ENCODE data around the gene WNT3A.

The WNT3A gene

DNA sequence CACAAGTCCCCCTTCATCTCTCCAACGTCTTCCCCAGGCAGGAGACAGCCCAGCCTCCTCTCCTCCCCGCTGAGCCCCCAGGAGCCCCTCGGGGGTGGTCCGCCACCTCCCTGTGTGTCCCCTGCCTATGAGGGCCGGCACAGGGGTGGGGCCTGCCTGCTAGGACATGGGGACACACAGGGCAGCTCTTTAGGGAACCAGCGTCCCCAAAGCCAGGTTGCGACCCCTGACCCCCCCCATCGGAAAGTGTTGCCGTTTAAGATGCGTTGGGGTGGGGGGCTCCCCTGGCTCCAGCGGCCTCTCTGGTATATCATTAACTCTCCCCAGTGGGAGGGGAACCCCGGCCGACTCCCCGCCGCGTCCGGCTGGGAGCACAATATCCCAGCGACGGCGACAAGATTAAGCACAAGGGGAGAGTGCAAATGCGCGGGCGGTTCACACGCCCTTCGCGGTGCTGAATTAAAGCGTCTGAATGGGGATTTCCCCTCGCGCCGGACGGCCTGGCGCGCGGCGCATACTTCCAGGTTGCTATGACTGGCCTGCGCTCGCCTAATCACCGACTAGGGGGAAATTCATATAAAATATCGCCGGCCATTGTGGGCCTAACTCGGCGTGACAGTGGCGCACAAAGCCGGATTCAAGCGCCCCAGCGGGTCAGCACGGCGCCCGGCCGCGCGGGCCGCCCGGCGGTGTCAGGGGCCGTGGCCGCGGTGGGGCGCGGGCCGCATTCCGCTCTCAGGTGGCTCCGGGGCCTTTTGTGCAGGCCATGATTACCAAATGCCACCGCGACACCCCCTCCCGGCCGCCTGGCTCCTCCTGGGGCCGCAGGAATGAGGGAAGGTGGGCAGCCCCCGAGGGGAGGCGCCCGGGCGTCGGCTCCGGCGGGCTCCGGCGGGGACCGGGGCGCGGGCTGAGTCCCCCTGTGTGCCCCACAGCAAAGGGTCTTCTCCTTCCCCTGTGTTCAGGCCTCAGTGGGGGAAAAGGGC, 30.9 kb downstream of the WNT3A start:
- peak overlapping the region; percentile 43 for H3K9ac ChIP-seq (ENCODE audit: low read length)
- no peak overlapping the region for H3K27ac ChIP-seq (ENCODE audit: low read depth, low read length)
- H3K4me3 ChIP-seq (ENCODE audit: low read depth, low read length), result peak overlapping the region; percentile 58
- H3K27me3 ChIP-seq (ENCODE audit: control insufficient read depth, insufficient read depth, low read length), result peaks cover 75% of the 10 kb centered on the region
- no peaks in the 10 kb centered on the region for H3K9me3 ChIP-seq (ENCODE audit: control insufficient read depth, insufficient read depth, low read depth, low read length)
- no peaks in the 10 kb centered on the region for H3K36me3 ChIP-seq (ENCODE audit: control insufficient read depth, insufficient read depth, low read length)
- peaks cover 22% of the 10 kb centered on the region for H3K4me1 ChIP-seq (ENCODE audit: control insufficient read depth, insufficient read depth, low read length)

- Histone ChIP-seq H3K27ac (ENCODE audit: low read depth, low read length) (no peak overlapping the region), H3K4me3 (ENCODE audit: low read depth, low read length) (peak overlapping the region; percentile 58), H3K36me3 (ENCODE audit: control insufficient read depth, insufficient read depth, low read length) (no peaks in the 10 kb centered on the region), H3K4me1 (ENCODE audit: control insufficient read depth, insufficient read depth, low read length) (peaks cover 22% of the 10 kb centered on the region), H3K9ac (ENCODE audit: low read length) (peak overlapping the region; percentile 43), H3K9me3 (ENCODE audit: control insufficient read depth, insufficient read depth, low read depth, low read length) (no peaks in the 10 kb centered on the region), H3K27me3 (ENCODE audit: control insufficient read depth, insufficient read depth, low read length) (peaks cover 83% of the 10 kb centered on the region)
These were observed 31.7 kb downstream of the WNT3A start for GRCh38 chr1:228038387-228039005.

GRCh38 chr1:228039006-228039903, 32.5 kb downstream of the WNT3A start:
- H3K27me3 ChIP-seq (ENCODE audit: control insufficient read depth, insufficient read depth, low read length), result peaks cover 85% of the 10 kb centered on the region
- no peaks in the 10 kb centered on the region for H3K36me3 ChIP-seq (ENCODE audit: control insufficient read depth, insufficient read depth, low read length)
- H3K4me1 ChIP-seq (ENCODE audit: control insufficient read depth, insufficient read depth, low read length), result peaks cover 22% of the 10 kb centered on the region
- no peaks in the 10 kb centered on the region for H3K9me3 ChIP-seq (ENCODE audit: control insufficient read depth, insufficient read depth, low read depth, low read length)
- H3K4me3 ChIP-seq (ENCODE audit: low read depth, low read length), result no peak overlapping the region
- no peak overlapping the region for H3K9ac ChIP-seq (ENCODE audit: low read length)
- no peak overlapping the region for H3K27ac ChIP-seq (ENCODE audit: low read depth, low read length)

- Histone ChIP-seq H3K9ac (ENCODE audit: low read length) (no peak overlapping the region), H3K4me1 (ENCODE audit: control insufficient read depth, insufficient read depth, low read length) (peaks cover 22% of the 10 kb centered on the region), H3K9me3 (ENCODE audit: control insufficient read depth, insufficient read depth, low read depth, low read length) (no peaks in the 10 kb centered on the region), H3K27ac (ENCODE audit: low read depth, low read length) (no peak overlapping the region), H3K36me3 (ENCODE audit: control insufficient read depth, insufficient read depth, low read length) (no peaks in the 10 kb centered on the region), H3K27me3 (ENCODE audit: control insufficient read depth, insufficient read depth, low read length) (peaks cover 89% of the 10 kb centered on the region), H3K4me3 (ENCODE audit: low read depth, low read length) (no peak overlapping the region)
These were observed 33.2 kb downstream of the WNT3A start for GRCh38 chr1:228039986-228040385.

DNA sequence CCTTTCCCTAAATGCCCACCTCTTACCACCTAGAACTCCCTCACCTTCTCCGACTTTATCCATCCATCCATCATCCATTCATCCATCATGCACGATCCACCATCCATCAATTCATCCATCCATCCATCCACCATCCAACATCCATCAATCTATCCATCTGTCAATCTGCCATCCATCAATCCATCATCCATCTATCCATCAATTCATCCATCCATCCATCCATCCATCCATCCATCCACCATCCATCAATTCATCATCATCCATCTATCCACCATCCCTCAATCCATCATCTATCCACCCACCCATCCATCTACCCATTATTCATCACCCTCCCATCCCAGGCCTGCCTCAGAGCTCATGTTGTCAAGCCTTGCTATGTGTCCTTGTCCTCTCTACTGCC, 34.5 kb downstream of the WNT3A start:
- H3K27ac ChIP-seq (ENCODE audit: low read depth, low read length), result no peak overlapping the region
- peaks cover 26% of the 10 kb centered on the region for H3K4me1 ChIP-seq (ENCODE audit: control insufficient read depth, insufficient read depth, low read length)
- H3K27me3 ChIP-seq (ENCODE audit: control insufficient read depth, insufficient read depth, low read length), result peaks cover 77% of the 10 kb centered on the region

GRCh38 chr1:228042508-228042907, 35.7 kb downstream of the WNT3A start:
- Histone ChIP-seq H3K27me3 (ENCODE audit: control insufficient read depth, insufficient read depth, low read length) (peaks cover 65% of the 10 kb centered on the region), H3K27ac (ENCODE audit: low read depth, low read length) (no peak overlapping the region), H3K36me3 (ENCODE audit: control insufficient read depth, insufficient read depth, low read length) (no peaks in the 10 kb centered on the region), H3K4me1 (ENCODE audit: control insufficient read depth, insufficient read depth, low read length) (peaks cover 18% of the 10 kb centered on the region), H3K9me3 (ENCODE audit: control insufficient read depth, insufficient read depth, low read depth, low read length) (no peaks in the 10 kb centered on the region), H3K4me3 (ENCODE audit: low read depth, low read length) (no peak overlapping the region), H3K9ac (ENCODE audit: low read length) (no peak overlapping the region)

More for the DNA sequence above, 34.5 kb downstream of the WNT3A start:
- Histone ChIP-seq H3K9me3 (ENCODE audit: control insufficient read depth, insufficient read depth, low read depth, low read length) (no peaks in the 10 kb centered on the region), H3K36me3 (ENCODE audit: control insufficient read depth, insufficient read depth, low read length) (no peaks in the 10 kb centered on the region), H3K4me3 (ENCODE audit: low read depth, low read length) (no peak overlapping the region), H3K9ac (ENCODE audit: low read length) (no peak overlapping the region)

GRCh38 chr1:228043281-228043848, 36.6 kb downstream of the WNT3A start:
- no peak overlapping the region for H3K4me3 ChIP-seq (ENCODE audit: low read depth, low read length)
- H3K4me1 ChIP-seq (ENCODE audit: control insufficient read depth, insufficient read depth, low read length), result peaks cover 15% of the 10 kb centered on the region
- peaks cover 57% of the 10 kb centered on the region for H3K27me3 ChIP-seq (ENCODE audit: control insufficient read depth, insufficient read depth, low read length)
- H3K36me3 ChIP-seq (ENCODE audit: control insufficient read depth, insufficient read depth, low read length), result no peaks in the 10 kb centered on the region
- no peaks in the 10 kb centered on the region for H3K9me3 ChIP-seq (ENCODE audit: control insufficient read depth, insufficient read depth, low read depth, low read length)
- H3K27ac ChIP-seq (ENCODE audit: low read depth, low read length), result no peak overlapping the region
- H3K9ac ChIP-seq (ENCODE audit: low read length), result no peak overlapping the region

DNA sequence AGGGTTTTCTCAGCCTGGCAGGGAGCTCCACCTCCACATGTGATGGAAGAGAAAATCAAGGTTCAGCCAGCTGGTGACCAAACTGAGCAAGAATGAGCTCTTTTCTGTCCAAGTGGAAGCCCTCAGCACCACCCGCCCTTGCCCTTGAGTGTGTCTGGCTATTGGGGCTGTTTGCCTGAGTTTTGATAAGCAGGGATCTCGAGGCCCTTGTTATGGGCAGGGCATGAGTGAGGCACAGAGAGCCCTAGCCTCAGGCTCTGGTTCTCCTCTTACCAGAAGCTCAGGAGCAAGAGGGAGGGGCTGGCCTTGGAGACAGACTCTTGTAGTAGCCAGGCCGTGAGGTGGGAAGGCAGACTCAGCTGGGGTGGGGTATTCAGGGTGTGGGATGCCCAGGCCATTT, 38.2 kb downstream of the WNT3A start:
- Histone ChIP-seq H3K4me3 (ENCODE audit: low read depth, low read length) (no peak overlapping the region), H3K9ac (ENCODE audit: low read length) (no peak overlapping the region), H3K36me3 (ENCODE audit: control insufficient read depth, insufficient read depth, low read length) (no peaks in the 10 kb centered on the region), H3K27ac (ENCODE audit: low read depth, low read length) (no peak overlapping the region), H3K4me1 (ENCODE audit: control insufficient read depth, insufficient read depth, low read length) (peaks cover 12% of the 10 kb centered on the region; the same call in 1 of the 2 replicates), H3K27me3 (ENCODE audit: control insufficient read depth, insufficient read depth, low read length) (peaks cover 51% of the 10 kb centered on the region), H3K9me3 (ENCODE audit: control insufficient read depth, insufficient read depth, low read depth, low read length) (no peaks in the 10 kb centered on the region)

DNA sequence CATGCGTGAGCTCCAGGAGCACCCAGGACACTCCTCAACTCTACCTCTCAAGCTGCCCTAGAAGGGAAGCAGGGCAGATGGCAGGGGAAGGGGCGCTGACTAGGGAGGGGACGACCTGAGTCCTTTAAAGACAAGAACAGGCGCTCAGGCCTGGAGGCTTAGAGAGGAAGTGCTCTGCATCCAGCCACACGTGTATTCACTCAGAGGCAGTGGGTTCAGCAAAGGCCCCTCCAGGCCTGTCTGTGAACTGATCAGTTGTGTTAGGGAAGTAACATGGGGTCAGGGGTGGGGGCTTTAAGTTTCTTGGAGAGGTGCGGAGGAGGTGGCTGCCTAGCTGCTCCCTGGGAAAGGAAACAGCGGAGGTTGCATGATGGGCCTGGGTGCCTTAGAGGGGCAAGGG, 38.6 kb downstream of the WNT3A start:
- no peak overlapping the region for H3K27ac ChIP-seq (ENCODE audit: low read depth, low read length)
- H3K9me3 ChIP-seq (ENCODE audit: control insufficient read depth, insufficient read depth, low read depth, low read length), result no peaks in the 10 kb centered on the region
- no peak overlapping the region for H3K4me3 ChIP-seq (ENCODE audit: low read depth, low read length)
- no peak overlapping the region for H3K9ac ChIP-seq (ENCODE audit: low read length)
- peaks cover 12% of the 10 kb centered on the region; the same call in 1 of the 2 replicates for H3K4me1 ChIP-seq (ENCODE audit: control insufficient read depth, insufficient read depth, low read length)
- H3K27me3 ChIP-seq (ENCODE audit: control insufficient read depth, insufficient read depth, low read length), result peaks cover 50% of the 10 kb centered on the region
- no peaks in the 10 kb centered on the region for H3K36me3 ChIP-seq (ENCODE audit: control insufficient read depth, insufficient read depth, low read length)

- Histone ChIP-seq H3K27ac (ENCODE audit: low read depth, low read length) (no peak overlapping the region), H3K9ac (ENCODE audit: low read length) (no peak overlapping the region), H3K27me3 (ENCODE audit: control insufficient read depth, insufficient read depth, low read length) (peaks cover 54% of the 10 kb centered on the region), H3K36me3 (ENCODE audit: control insufficient read depth, insufficient read depth, low read length) (no peaks in the 10 kb centered on the region), H3K4me1 (ENCODE audit: control insufficient read depth, insufficient read depth, low read length) (peaks cover 12% of the 10 kb centered on the region; the same call in 1 of the 2 replicates), H3K4me3 (ENCODE audit: low read depth, low read length) (no peak overlapping the region), H3K9me3 (ENCODE audit: control insufficient read depth, insufficient read depth, low read depth, low read length) (no peaks in the 10 kb centered on the region)
These were observed 39.1 kb downstream of the WNT3A start for GRCh38 chr1:228045871-228046270.
